ENCODE results near the gene CLHC1.
"Not testable (repeated sequence)": the region's sequence is repeated elsewhere in the genome, so short reads cannot be mapped to it uniquely, and the experiment has no call there.

DNA sequence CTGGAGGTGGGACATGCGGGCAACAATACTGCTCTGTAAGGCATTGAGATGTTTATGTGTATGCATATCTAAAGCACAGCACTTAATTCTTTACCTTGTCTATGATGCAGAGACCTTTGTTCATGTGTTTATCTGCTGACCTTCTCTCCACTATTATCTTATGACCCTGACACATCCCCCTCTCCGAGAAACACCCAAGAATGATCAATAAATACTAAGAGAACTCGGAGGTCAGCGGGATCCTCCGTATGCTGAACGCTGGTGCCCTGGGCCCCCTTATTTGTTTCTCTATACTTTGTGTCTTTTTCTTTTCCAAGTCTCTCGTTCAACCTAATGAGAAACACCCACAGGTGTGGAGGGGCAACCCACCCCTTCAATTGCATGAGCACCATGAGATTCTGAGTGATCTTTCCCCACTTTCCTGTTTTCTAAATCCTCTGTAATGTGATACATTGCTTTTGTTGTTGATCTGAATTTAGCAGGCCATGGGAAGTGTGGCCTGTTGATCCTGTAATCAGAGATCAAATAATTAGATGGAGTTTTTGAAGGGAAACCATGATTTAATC is 47.8 kb upstream of the CLHC1 start:
- TF ChIP-seq, protein P1, sequence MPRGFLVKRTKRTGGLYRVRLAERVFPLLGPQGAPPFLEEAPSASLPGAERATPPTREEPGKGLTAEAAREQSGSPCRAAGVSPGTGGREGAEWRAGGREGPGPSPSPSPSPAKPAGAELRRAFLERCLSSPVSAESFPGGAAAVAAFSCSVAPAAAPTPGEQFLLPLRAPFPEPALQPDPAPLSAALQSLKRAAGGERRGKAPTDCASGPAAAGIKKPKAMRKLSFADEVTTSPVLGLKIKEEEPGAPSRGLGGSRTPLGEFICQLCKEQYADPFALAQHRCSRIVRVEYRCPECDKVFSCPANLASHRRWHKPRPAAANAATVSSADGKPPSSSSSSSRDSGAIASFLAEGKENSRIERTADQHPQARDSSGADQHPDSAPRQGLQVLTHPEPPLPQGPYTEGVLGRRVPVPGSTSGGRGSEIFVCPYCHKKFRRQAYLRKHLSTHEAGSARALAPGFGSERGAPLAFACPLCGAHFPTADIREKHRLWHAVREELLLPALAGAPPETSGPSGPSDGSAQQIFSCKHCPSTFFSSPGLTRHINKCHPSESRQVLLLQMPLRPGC (tag by site-specific recombination; IDR thresholded peaks at IDR 0.05), result not testable (repeated sequence)
- TF ChIP-seq, protein P2, sequence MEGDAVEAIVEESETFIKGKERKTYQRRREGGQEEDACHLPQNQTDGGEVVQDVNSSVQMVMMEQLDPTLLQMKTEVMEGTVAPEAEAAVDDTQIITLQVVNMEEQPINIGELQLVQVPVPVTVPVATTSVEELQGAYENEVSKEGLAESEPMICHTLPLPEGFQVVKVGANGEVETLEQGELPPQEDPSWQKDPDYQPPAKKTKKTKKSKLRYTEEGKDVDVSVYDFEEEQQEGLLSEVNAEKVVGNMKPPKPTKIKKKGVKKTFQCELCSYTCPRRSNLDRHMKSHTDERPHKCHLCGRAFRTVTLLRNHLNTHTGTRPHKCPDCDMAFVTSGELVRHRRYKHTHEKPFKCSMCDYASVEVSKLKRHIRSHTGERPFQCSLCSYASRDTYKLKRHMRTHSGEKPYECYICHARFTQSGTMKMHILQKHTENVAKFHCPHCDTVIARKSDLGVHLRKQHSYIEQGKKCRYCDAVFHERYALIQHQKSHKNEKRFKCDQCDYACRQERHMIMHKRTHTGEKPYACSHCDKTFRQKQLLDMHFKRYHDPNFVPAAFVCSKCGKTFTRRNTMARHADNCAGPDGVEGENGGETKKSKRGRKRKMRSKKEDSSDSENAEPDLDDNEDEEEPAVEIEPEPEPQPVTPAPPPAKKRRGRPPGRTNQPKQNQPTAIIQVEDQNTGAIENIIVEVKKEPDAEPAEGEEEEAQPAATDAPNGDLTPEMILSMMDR (tag by site-specific recombination; IDR thresholded peaks at IDR 0.05), result not testable (repeated sequence)
- TF ChIP-seq ZNF341 (tag by site-specific recombination; IDR thresholded peaks at IDR 0.05; ENCODE audit: low read depth); ZNF777 (tag by site-specific recombination; IDR thresholded peaks at IDR 0.05; ENCODE audit: borderline replicate concordance); KLF16 (tag by site-specific recombination; IDR thresholded peaks at IDR 0.05); TCF7L2 (IDR thresholded peaks at IDR 0.05; ENCODE audit: borderline replicate concordance, low read depth, low read length); ZNF791 (tag by site-specific recombination; IDR thresholded peaks at IDR 0.05); MYNN (tag by site-specific recombination; IDR thresholded peaks at IDR 0.05; ENCODE audit: borderline replicate concordance); ZNF600 (tag by site-specific recombination; IDR thresholded peaks at IDR 0.05): not testable (repeated sequence)
- TF ChIP-seq, protein P3, sequence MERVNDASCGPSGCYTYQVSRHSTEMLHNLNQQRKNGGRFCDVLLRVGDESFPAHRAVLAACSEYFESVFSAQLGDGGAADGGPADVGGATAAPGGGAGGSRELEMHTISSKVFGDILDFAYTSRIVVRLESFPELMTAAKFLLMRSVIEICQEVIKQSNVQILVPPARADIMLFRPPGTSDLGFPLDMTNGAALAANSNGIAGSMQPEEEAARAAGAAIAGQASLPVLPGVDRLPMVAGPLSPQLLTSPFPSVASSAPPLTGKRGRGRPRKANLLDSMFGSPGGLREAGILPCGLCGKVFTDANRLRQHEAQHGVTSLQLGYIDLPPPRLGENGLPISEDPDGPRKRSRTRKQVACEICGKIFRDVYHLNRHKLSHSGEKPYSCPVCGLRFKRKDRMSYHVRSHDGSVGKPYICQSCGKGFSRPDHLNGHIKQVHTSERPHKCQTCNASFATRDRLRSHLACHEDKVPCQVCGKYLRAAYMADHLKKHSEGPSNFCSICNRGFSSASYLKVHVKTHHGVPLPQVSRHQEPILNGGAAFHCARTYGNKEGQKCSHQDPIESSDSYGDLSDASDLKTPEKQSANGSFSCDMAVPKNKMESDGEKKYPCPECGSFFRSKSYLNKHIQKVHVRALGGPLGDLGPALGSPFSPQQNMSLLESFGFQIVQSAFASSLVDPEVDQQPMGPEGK (tag by site-specific recombination; IDR thresholded peaks at IDR 0.05), result not testable (repeated sequence)

Measured in HEK293 (cell line).